ENCODE data around the gene MPZL1. TPM values are rescaled to one million over a fixed set of nuclear protein-coding genes. Genes with fewer than 3 reads are reported as not detected.
A peak's percentile ranks its signal among the peaks of the same experiment; 100 is the strongest.

MPZL1 gene
- total and polyA plus RNA-seq, 12 donors = 12.8 to 52.5 (median 24.6) TPM

DNA sequence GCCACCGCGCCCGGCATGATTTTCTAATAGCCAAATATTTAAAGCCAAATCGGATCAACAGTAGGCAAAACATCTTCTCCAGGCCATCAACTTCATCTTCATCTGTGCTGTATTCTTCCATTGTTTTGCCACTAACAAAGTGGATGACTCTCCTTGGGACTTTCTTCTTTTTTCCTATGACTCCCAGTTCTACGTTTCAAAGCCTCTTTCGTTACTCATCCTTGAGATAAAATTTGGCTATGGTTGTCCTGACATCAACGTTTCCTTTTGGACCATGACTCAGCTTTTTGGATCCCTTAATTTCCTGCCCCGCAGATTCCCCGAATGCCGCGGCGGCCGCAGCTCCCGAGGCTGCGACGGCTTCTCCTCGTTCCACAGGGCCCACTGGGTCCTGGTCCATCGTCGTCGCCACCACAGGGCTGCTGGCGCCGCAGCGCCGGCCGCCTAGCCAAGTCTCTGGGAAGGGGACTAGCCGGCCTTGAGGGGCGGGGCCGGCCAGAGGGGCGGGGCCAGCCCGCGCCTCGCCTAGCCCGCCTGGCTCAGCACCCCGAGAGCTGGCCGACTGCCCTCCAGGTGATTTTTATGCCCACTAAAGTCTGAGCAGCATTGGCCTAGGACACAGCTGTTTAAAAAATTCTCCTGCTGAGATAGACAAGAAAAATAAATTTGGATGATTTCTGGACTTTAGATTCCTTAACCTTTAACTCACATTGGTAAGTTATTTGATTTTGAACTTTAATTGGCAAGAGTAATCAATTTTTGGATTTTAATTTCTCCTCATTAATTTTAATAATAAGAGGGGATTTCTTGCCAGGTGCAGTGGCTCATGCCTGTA lies 98.3 kb downstream of the MPZL1 start:
- peak overlapping the region in 9 of 10 donors; percentile 12 to 48 (median 46) for H3K4me3 ChIP-seq
- peak overlapping the region in 9 of 10 donors; percentile 61 to 85 (median 79) for H3K27ac ChIP-seq
- intact Hi-C loops (cut with DNase I) = loop anchor here in 2 of 10 donors (10.0 kb wide), 2 partner anchors 105 to 235 kb away; no protein-coding TSS in a partner anchor
- peaks cover 0 to 14% (median 10%) of the 10 kb centered on the region in 11 donors for H3K9me3 ChIP-seq
- TF ChIP-seq, protein P1, sequence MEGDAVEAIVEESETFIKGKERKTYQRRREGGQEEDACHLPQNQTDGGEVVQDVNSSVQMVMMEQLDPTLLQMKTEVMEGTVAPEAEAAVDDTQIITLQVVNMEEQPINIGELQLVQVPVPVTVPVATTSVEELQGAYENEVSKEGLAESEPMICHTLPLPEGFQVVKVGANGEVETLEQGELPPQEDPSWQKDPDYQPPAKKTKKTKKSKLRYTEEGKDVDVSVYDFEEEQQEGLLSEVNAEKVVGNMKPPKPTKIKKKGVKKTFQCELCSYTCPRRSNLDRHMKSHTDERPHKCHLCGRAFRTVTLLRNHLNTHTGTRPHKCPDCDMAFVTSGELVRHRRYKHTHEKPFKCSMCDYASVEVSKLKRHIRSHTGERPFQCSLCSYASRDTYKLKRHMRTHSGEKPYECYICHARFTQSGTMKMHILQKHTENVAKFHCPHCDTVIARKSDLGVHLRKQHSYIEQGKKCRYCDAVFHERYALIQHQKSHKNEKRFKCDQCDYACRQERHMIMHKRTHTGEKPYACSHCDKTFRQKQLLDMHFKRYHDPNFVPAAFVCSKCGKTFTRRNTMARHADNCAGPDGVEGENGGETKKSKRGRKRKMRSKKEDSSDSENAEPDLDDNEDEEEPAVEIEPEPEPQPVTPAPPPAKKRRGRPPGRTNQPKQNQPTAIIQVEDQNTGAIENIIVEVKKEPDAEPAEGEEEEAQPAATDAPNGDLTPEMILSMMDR (IDR thresholded peaks at IDR 0.05) = peak in 1 of 9 donors; percentile 8
- peak; percentile 75 to 82 for DNase-seq
- ATAC-seq = peak; percentile 95 to 99 (median 98)
- H3K27me3 ChIP-seq = no peaks in the 10 kb centered on the region
- peaks cover 0 to 14% (median 10%) of the 10 kb centered on the region in 9 donors for H3K4me1 ChIP-seq
- WGBS, 2 donors = 10 to 11% methylated on average over 35 of the region's 35 CpGs
- no peaks in the 10 kb centered on the region for H3K36me3 ChIP-seq

DNA sequence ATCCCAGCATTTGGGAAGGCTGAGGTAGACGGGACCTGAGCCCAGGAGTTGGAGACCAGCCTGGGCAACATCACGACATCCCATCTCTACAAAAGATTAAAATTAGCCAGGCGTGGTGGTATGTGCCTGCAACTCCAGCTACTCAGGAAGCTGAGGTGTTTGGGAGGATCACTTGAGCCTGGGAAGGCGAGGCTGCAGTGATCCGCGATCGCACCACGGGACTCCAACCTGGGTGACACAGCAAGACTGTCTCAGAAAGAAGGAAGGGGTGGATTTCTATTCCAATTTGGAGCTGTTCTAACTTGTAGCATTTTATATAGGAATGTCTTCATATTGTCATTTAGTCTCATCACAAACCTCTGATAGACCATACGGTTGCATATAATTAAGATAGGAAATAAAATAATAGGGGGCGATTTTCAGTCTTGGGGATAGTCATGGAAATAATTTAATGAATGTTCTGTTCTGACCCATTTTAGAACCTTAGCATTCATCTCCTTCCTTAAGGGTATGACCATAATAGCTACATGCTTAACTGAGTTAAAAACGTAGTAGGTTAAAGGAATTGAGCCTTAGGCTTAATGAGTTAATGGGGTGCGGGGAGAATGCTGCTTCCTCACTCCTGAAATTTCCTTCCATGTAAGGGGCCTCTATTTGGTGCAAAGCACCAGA lies 99.0 kb downstream of the MPZL1 start:
- Histone ChIP-seq H3K9me3 (peaks cover 0 to 7% (median 2%) of the 10 kb centered on the region in 11 donors), H3K4me1 (peaks cover 0 to 14% (median 10%) of the 10 kb centered on the region in 9 donors), H3K36me3 (no peaks in the 10 kb centered on the region), H3K27ac (peak overlapping the region in 5 of 10 donors; percentile 77 to 85 (median 85)), H3K4me3 (peak overlapping the region in 3 of 10 donors; percentile 47 to 48 (median 48)), H3K27me3 (no peaks in the 10 kb centered on the region)
- intact Hi-C loops (cut with DNase I) = loop anchor here in 1 of 10 donors (10.0 kb wide), 1 partner anchor 104 kb away; no protein-coding TSS in a partner anchor
- WGBS, 2 donors = 90 to 91% methylated on average over 12 of the region's 12 CpGs
- DNase-seq (no peak), ATAC-seq (no peak)
- TF ChIP-seq, protein P1 (IDR thresholded peaks at IDR 0.05) = no peak

DNA sequence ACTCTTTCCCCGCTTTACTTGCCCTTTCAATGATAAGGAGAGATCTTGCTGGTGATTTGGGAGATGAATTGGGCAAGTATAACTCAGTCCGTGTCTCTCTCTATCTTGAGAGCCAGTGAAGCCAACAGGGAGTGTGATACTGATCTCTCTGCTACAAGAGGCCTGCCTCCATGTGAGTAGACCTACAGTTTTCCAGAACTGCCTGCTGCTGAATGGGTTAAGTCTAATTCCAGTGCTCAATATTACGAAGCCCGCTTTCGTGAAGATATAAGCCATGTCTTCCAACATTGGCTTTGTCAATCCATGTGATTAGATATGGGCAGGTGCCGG lies 99.5 kb downstream of the MPZL1 start:
- intact Hi-C loops (cut with DNase I) = loop anchor here in 1 of 10 donors (10.0 kb wide), 1 partner anchor 103 kb away; no protein-coding TSS in a partner anchor
- Histone ChIP-seq H3K27me3 (no peaks in the 10 kb centered on the region), H3K4me1 (peaks cover 0 to 14% (median 10%) of the 10 kb centered on the region in 9 donors), H3K9me3 (peaks cover 0 to 2% (median 0%) of the 10 kb centered on the region in 11 donors), H3K27ac (no peak overlapping the region), H3K36me3 (no peaks in the 10 kb centered on the region), H3K4me3 (no peak overlapping the region)
- TF ChIP-seq, protein P1 (IDR thresholded peaks at IDR 0.05) = no peak
- DNase-seq (no peak), ATAC-seq (no peak)
- 93 to 94% methylated on average over 6 of the region's 6 CpGs for WGBS, 2 donors

DNA sequence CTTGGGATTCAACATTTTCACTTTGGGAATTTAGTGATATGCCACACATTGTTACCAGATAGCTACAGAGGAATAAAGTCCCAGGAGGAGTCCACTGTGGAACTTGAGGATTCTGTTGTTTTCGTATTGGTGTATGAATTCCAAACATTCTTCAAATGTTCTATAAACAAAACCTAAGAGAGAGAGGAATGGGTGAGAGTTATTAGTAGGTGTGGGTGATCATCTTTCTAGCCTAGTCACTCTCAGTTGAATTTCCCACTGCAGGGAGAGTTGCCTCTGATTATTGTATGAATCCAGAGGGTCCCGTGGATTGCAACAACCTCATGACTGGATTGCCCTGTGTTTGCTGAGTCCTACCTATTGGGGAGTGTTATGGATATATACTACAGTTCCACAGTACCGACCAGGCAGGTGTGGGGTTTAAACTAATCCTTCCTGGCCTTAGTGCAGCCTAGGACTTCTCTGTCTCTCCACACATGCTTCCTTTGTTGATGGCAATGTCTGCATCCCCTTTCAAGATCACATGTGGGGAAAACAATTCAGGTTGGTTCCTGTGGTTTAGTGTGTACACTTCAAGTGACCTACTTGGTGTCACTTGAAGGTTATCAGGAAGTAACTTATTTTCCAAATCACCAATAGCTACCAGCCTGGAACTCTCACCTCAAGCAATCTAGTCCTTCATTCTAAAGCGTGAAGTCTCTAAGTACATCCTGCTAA lies 100.3 kb downstream of the MPZL1 start:
- no peak overlapping the region for H3K27ac ChIP-seq
- intact Hi-C loops (cut with DNase I) = loop anchor here in 1 of 10 donors (10.0 kb wide), 1 partner anchor 103 kb away; no protein-coding TSS in a partner anchor
- DNase-seq (no peak), ATAC-seq (no peak)
- H3K27me3 ChIP-seq = no peaks in the 10 kb centered on the region
- peaks cover 0 to 14% (median 10%) of the 10 kb centered on the region in 9 donors for H3K4me1 ChIP-seq
- 87 to 88% methylated on average over 4 of the region's 4 CpGs for WGBS, 2 donors
- TF ChIP-seq, protein P1 (IDR thresholded peaks at IDR 0.05) = no peak
- no peaks in the 10 kb centered on the region for H3K9me3 ChIP-seq
- no peak overlapping the region for H3K4me3 ChIP-seq
- H3K36me3 ChIP-seq = no peaks in the 10 kb centered on the region
